Thyroid gland (tissue), 4 donors: Measurements from ENCODE around the gene DNMT3A. TPM values are rescaled to one million over a fixed set of nuclear protein-coding genes. Genes with fewer than 3 reads are reported as not detected.

Experiments used
- DNase-seq, 2 donors: peaks; one replicate each; pipeline ENCODE4 v3.0.0-alpha.2; 2019
- H3K27ac ChIP-seq, 3 donors: fragments of 200-600 bp; sonication (generic); 1 replicate in 2 of 3; 2 replicates in 1 of 3; pipeline ENCODE4 v1.5.1; 2016 to 2019; ENCODE audit warnings: mild to moderate bottlenecking in 1 of 3, moderate library complexity in 1 of 3
- H3K27me3 ChIP-seq: fragments of 200-600 bp; sonication (generic); one replicate; pipeline ENCODE4 v1.5.1; 2019
- H3K36me3 ChIP-seq, 2 donors: fragments of 200-600 bp; sonication (generic); one replicate each; pipeline ENCODE4 v1.5.1; 2016 to 2019
- H3K4me1 ChIP-seq, 2 donors: fragments of 200-600 bp; sonication (generic); one replicate each; pipeline ENCODE4 v1.5.1; 2017 to 2019
- H3K4me3 ChIP-seq, 3 donors: fragments of 200-600 bp; sonication (generic); replicated peaks in 1 of 3; 1 replicate in 2 of 3; 2 replicates in 1 of 3; pipeline ENCODE4 v1.5.1; 2016; ENCODE audit warnings: mild to moderate bottlenecking in 1 of 3
- H3K9me3 ChIP-seq: fragments of 200-600 bp; sonication (generic); one replicate; pipeline ENCODE4 v1.5.1; 2017
- POLR2A ChIP-seq, 2 donors: fragments of 450-650 bp; IDR thresholded peaks; one replicate each; pipeline ENCODE4 v1.6.1; 2017; ENCODE audit warnings: antibody characterized with exemption in 2 of 2, mild to moderate bottlenecking in 2 of 2, moderate library complexity in 1 of 2
- WGBS, 2 donors: methylation state at CpG; one replicate each; pipeline ENCODE4 v1.1.5; 2017; 5-methylcytosine and 5-hydroxymethylcytosine counted together
- intact Hi-C: fragments of 100-400 bp; cut with DNase I; formaldehyde crosslinking; loops from one replicate; pipeline ENCODE4 v1.15.1; 2023
- total RNA-seq, 4 donors: library from RNA; depleted of rRNA; stranded (reverse); fragments of >200 nt; gene quantifications; one replicate each; pipeline ENCODE4 v1.2.3, GENCODE V29; 2016
- TF ChIP-seq, protein P1 (sequence below), 6 experiments: fragments of 200-600 bp in 3 of 6; fragments of 450-650 bp in 3 of 6; sonication (generic) in 3 of 6; IDR thresholded peaks; one replicate each; pipeline ENCODE4 v1.5.1; 2016 to 2019; ENCODE audit warnings: antibody characterized with exemption in 6 of 6, mild to moderate bottlenecking in 2 of 6, inconsistent platforms in 1 of 6, moderate library complexity in 1 of 6

The DNMT3A gene
- total RNA-seq, 4 donors from 2014 or later, result 17.3 to 40.9 (median 18.8) TPM

DNA sequence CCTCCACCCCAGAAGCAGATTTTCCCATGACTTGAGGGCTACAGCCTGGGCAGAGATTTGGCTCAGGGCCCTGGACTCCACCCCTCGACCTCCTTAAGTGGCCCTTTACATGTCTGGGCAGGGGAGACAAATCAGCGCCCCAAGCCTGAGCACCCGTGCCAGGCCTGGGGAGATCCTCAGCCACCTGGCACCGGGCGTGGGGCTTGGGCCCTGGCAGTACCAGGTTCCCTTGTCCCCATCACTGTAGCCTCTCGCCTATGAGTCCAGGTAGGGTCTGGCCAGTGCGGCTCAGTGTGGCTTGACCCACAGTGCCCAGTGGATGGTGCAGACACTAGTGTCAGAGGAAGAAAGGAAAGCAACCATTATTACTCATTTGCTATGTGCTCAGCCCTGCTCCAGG is 22.0 kb upstream of the DNMT3A start:
- DNase-seq, result peak in 1 of 2 donors; percentile 43
- TF ChIP-seq POLR2A (IDR thresholded peaks at IDR 0.05), result no peak
- TF ChIP-seq, protein P1, sequence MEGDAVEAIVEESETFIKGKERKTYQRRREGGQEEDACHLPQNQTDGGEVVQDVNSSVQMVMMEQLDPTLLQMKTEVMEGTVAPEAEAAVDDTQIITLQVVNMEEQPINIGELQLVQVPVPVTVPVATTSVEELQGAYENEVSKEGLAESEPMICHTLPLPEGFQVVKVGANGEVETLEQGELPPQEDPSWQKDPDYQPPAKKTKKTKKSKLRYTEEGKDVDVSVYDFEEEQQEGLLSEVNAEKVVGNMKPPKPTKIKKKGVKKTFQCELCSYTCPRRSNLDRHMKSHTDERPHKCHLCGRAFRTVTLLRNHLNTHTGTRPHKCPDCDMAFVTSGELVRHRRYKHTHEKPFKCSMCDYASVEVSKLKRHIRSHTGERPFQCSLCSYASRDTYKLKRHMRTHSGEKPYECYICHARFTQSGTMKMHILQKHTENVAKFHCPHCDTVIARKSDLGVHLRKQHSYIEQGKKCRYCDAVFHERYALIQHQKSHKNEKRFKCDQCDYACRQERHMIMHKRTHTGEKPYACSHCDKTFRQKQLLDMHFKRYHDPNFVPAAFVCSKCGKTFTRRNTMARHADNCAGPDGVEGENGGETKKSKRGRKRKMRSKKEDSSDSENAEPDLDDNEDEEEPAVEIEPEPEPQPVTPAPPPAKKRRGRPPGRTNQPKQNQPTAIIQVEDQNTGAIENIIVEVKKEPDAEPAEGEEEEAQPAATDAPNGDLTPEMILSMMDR (IDR thresholded peaks at IDR 0.05), result no peak
- no peaks in the 10 kb centered on the region for H3K27me3 ChIP-seq
- H3K9me3 ChIP-seq, result no peaks in the 10 kb centered on the region
- WGBS, 2 donors, result 59 to 64% methylated on average over 5 to 6 of the region's 7 CpGs
- no peak overlapping the region for H3K27ac ChIP-seq
- H3K4me1 ChIP-seq, result peaks cover 0 to 6% of the 10 kb centered on the region in 2 donors
- intact Hi-C loops, result no loop called here
- no peaks in the 10 kb centered on the region for H3K36me3 ChIP-seq
- H3K4me3 ChIP-seq, result no peak overlapping the region

- TF ChIP-seq, protein P1 (IDR thresholded peaks at IDR 0.05), result no peak
- TF ChIP-seq POLR2A (IDR thresholded peaks at IDR 0.05), result no peak
- Histone ChIP-seq H3K36me3 (no peaks in the 10 kb centered on the region), H3K9me3 (no peaks in the 10 kb centered on the region), H3K27ac (peak overlapping the region in 1 of 3 donors; percentile 57), H3K4me1 (peaks cover 0 to 6% of the 10 kb centered on the region in 2 donors), H3K27me3 (no peaks in the 10 kb centered on the region), H3K4me3 (peak overlapping the region in 1 of 3 donors; percentile 14)
- intact Hi-C loops, result no loop called here
- 58 to 63% methylated on average over 21 of the region's 21 CpGs for WGBS, 2 donors
- peak; percentile 40 to 44 for DNase-seq
These were observed 20.9 kb upstream of the DNMT3A start for GRCh38 chr2:25362434-25363145.

GRCh38 chr2:25362049-25362433 is 20.3 kb upstream of the DNMT3A start:
- no peaks in the 10 kb centered on the region for H3K9me3 ChIP-seq
- peak; percentile 87 to 89 for DNase-seq
- H3K4me1 ChIP-seq, result peaks cover 0 to 6% of the 10 kb centered on the region in 2 donors
- intact Hi-C loops, result no loop called here
- TF ChIP-seq, protein P1 (IDR thresholded peaks at IDR 0.05), result peak; percentile 83 to 98 (median 93)
- TF ChIP-seq POLR2A (IDR thresholded peaks at IDR 0.05), result peak in 1 of 2 donors; percentile 77
- no peaks in the 10 kb centered on the region for H3K36me3 ChIP-seq
- 0% methylated on average over 5 to 15 of the region's 16 CpGs for WGBS, 2 donors
- H3K27ac ChIP-seq, result peak overlapping the region in 1 of 3 donors; percentile 57
- no peaks in the 10 kb centered on the region for H3K27me3 ChIP-seq
- H3K4me3 ChIP-seq, result peak overlapping the region in 1 of 3 donors; percentile 14

DNA sequence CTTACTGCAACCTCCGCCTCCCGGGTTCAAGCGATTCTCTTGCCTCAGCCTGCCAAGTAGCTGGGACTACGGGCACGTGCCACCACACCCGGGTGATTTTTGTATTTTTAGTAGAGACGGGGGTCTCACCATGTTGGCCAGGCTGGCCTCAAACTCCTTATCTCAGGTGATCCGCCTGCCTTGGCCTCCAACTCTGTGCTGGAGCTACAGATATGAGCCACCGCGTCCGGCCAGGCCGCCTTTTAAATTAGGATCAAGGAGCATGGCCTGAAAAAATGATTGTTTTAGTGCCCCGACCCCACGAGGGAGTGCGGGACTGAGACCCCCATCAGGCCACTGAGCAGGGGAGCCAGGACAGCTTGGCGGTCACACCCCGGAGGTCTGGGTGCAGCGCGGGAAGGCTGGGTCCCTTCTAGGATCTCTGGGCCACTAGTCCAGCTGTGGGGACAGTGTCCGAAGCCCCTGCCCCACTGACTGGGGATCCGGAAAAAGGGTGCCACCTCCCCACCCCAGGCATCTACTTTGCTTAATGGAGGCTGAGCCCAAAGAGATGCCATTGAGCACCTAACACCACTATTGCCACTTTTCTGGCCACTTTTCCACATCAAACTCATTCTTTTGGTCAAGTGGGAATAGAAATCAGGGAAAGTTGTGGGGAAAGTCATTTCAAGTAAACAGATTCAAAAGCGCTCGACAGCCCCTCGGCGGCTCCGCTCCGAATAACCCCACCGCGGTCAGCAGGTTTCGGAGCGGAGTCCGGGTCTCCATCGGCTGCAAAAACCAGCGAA is 19.7 kb upstream of the DNMT3A start:
- 43 to 49% methylated on average over 21 to 29 of the region's 34 CpGs for WGBS, 2 donors
- intact Hi-C loops, result loop anchor here (2.0 kb wide), 1 partner anchor 19 kb away; no protein-coding TSS in a partner anchor
- Histone ChIP-seq H3K4me1 (peaks cover 0 to 6% of the 10 kb centered on the region in 2 donors), H3K9me3 (no peaks in the 10 kb centered on the region), H3K27ac (no peak overlapping the region), H3K36me3 (no peaks in the 10 kb centered on the region), H3K4me3 (peak overlapping the region in 1 of 3 donors; percentile 14), H3K27me3 (no peaks in the 10 kb centered on the region)
- TF ChIP-seq, protein P1 (IDR thresholded peaks at IDR 0.05), result no peak
- TF ChIP-seq POLR2A (IDR thresholded peaks at IDR 0.05), result no peak
- no peak for DNase-seq
